A673 (cell line): ENCODE measurements around the gene RAD9B.

ENCODE experiments used
- EZH2 ChIP-seq: fragments of 200-600 bp; sonication (generic); IDR thresholded peaks from 2 replicates; pipeline ENCODE4 v1.6.1; 2017; ENCODE audit warnings: borderline replicate concordance, low read depth, mild to moderate bottlenecking, mixed read lengths, antibody characterized with exemption, low read length; ENCODE audit not compliant: poor library complexity, severe bottlenecking
- TF ChIP-seq, protein P1 (sequence below): fragments of 300-800, 200-600 bp; sonication (generic); conservative IDR thresholded peaks from 2 replicates; pipeline ENCODE4 v1.5.1; 2017; ENCODE audit warnings: low read depth, mild to moderate bottlenecking, antibody characterized with exemption, low read length, moderate library complexity, mixed read lengths

DNA sequence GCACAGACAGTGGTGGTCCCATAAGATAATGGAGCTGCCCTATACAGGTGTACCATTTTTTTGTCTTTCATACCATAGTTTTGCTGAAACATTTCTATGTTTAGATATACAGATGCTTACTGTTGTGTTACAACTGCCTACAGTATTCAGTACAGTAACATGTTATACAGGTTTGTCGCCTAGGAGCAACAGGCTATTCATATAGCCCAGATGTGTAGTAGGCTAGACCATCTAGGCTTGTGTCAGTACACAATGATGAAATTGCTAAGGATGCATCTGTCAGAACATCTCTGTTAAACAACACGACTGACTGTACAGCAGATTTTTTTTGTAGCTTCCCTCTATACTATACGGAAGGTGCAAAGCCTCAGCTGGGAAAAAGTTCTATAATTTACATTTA is 30.5 kb downstream of the RAD9B start:
- TF ChIP-seq, protein P1, sequence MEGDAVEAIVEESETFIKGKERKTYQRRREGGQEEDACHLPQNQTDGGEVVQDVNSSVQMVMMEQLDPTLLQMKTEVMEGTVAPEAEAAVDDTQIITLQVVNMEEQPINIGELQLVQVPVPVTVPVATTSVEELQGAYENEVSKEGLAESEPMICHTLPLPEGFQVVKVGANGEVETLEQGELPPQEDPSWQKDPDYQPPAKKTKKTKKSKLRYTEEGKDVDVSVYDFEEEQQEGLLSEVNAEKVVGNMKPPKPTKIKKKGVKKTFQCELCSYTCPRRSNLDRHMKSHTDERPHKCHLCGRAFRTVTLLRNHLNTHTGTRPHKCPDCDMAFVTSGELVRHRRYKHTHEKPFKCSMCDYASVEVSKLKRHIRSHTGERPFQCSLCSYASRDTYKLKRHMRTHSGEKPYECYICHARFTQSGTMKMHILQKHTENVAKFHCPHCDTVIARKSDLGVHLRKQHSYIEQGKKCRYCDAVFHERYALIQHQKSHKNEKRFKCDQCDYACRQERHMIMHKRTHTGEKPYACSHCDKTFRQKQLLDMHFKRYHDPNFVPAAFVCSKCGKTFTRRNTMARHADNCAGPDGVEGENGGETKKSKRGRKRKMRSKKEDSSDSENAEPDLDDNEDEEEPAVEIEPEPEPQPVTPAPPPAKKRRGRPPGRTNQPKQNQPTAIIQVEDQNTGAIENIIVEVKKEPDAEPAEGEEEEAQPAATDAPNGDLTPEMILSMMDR, result no peak
- no peak for TF ChIP-seq EZH2
